Erythroblast (primary cell): ENCODE results near the gene P2RY8.

ENCODE experiments used
- GATA1 ChIP-seq: IDR thresholded peaks from 2 replicates; pipeline ENCODE4 v1.6.1; 2011; ENCODE audit warnings: low read depth, mild to moderate bottlenecking, control low read depth, low read length, moderate library complexity
- POLR2A ChIP-seq: IDR thresholded peaks from 2 replicates; pipeline ENCODE4 v1.6.1; 2011; ENCODE audit warnings: mild to moderate bottlenecking, low read length

GRCh38 chrX:1564750-1565683, 28.0 kb upstream of the P2RY8 start:
- TF ChIP-seq POLR2A: no peak
- TF ChIP-seq GATA1: no peak
